HepG2 (cell line): Measurements from ENCODE around the gene METTL22. TPM values are rescaled to one million over a fixed set of nuclear protein-coding genes. Genes with fewer than 3 reads are reported as not detected.
A peak's percentile ranks its signal among the peaks of the same experiment; 100 is the strongest.

Source experiments
- CREB1 ChIP-seq, 2 experiments: fragments of 450-650 bp in 1 of 2; IDR thresholded peaks; 2 replicates each; pipeline ENCODE4 v1.6.1; 2016 to 2017; ENCODE audit warnings: control low read depth in 1 of 2, mild to moderate bottlenecking in 1 of 2, missing compliant biosample characterization in 1 of 2, missing genetic modification characterization in 1 of 2
- ELF3 ChIP-seq: IDR thresholded peaks from 2 replicates; pipeline ENCODE4 v1.6.1; 2016; ENCODE audit warnings: missing genetic modification reagents, missing compliant biosample characterization
- ETV5 ChIP-seq: IDR thresholded peaks from 2 replicates; pipeline ENCODE4 v1.6.1; 2018; ENCODE audit warnings: missing biosample characterization, missing genetic modification reagents, inconsistent platforms, borderline replicate concordance
- NCOR1 ChIP-seq: fragments of 200-600 bp; sonication (generic); IDR thresholded peaks from 2 replicates; pipeline ENCODE4 v1.7.0; 2017; ENCODE audit warnings: antibody characterized with exemption, low read length, borderline replicate concordance
- NFKB2 ChIP-seq: sonication (generic); formaldehyde crosslinking; IDR thresholded peaks from 2 replicates; pipeline ENCODE4 v1.4.0; 2020; ENCODE audit warnings: missing genetic modification reagents, borderline replicate concordance
- NR0B2 ChIP-seq: sonication (generic); formaldehyde crosslinking; IDR thresholded peaks from 2 replicates; pipeline ENCODE4 v1.4.0; 2020; ENCODE audit warnings: mild to moderate bottlenecking, missing genetic modification reagents
- SALL1 ChIP-seq: sonication (generic); formaldehyde crosslinking; IDR thresholded peaks from 2 replicates; pipeline ENCODE4 v1.8.0; 2022; ENCODE audit warnings: mild to moderate bottlenecking, missing genetic modification reagents
- TEAD3 ChIP-seq: optimal IDR thresholded peaks from 2 replicates; pipeline ENCODE3; 2016; ENCODE audit warnings: borderline replicate concordance
- TOPORS ChIP-seq: sonication (generic); formaldehyde crosslinking; IDR thresholded peaks from 2 replicates; pipeline ENCODE4 v1.8.0; 2023; ENCODE audit warnings: mild to moderate bottlenecking, missing genetic modification reagents
- XRCC5 ChIP-seq: fragments of 200-400 bp; formaldehyde crosslinking; optimal IDR thresholded peaks from 2 replicates; pipeline ENCODE3; 2017; ENCODE audit warnings: mild to moderate bottlenecking, low read length
- ZMYM3 ChIP-seq: sonication (generic); formaldehyde crosslinking; IDR thresholded peaks from 2 replicates; pipeline ENCODE4 v1.5.1; 2020; ENCODE audit warnings: mild to moderate bottlenecking, missing genetic modification reagents
- ZMYM4 ChIP-seq: sonication (generic); formaldehyde crosslinking; IDR thresholded peaks from 2 replicates; pipeline ENCODE4 v1.8.1; 2023; ENCODE audit warnings: mild to moderate bottlenecking, missing genetic modification reagents
- ZNF207 ChIP-seq: fragments of 450-650 bp; IDR thresholded peaks from 2 replicates; pipeline ENCODE4 v1.6.1; 2016; ENCODE audit warnings: antibody characterized with exemption, borderline replicate concordance
- ZNF510 ChIP-seq: sonication (generic); formaldehyde crosslinking; IDR thresholded peaks from 2 replicates; pipeline ENCODE4 v1.4.0; 2020; ENCODE audit warnings: low read depth, mild to moderate bottlenecking, missing genetic modification reagents
- ZNF512 ChIP-seq: sonication (generic); formaldehyde crosslinking; IDR thresholded peaks from 2 replicates; pipeline ENCODE4 v1.4.0; 2020; ENCODE audit warnings: mild to moderate bottlenecking, missing genetic modification reagents
- ZNF574 ChIP-seq: sonication (generic); formaldehyde crosslinking; IDR thresholded peaks from 2 replicates; pipeline ENCODE4 v1.4.0; 2020; ENCODE audit warnings: missing genetic modification reagents
- ZNF782 ChIP-seq: sonication (generic); formaldehyde crosslinking; IDR thresholded peaks from 2 replicates; pipeline ENCODE4 v1.4.0; 2020; ENCODE audit warnings: missing genetic modification reagents, mild to moderate bottlenecking, borderline replicate concordance
- ZNF839 ChIP-seq: sonication (generic); formaldehyde crosslinking; IDR thresholded peaks from 2 replicates; pipeline ENCODE4 v1.4.0; 2020; ENCODE audit warnings: missing genetic modification reagents, mild to moderate bottlenecking, borderline replicate concordance
- ZSCAN12 ChIP-seq: sonication (generic); formaldehyde crosslinking; IDR thresholded peaks from 2 replicates; pipeline ENCODE4 v1.9.0; 2021; ENCODE audit warnings: mild to moderate bottlenecking, missing genetic modification reagents
- polyA plus RNA-seq, 8 experiments: library from polyadenylated mRNA; depleted of rRNA in 3 of 8; stranded (reverse) in 7 of 8; unstranded in 1 of 8; fragments of >200 nt; fragmentation: Illumina TruSeq in 4 of 8; extraction: Trizol in 4 of 8; gene quantifications; 2 replicates each; pipeline versions ENCODE4 v1.2.1 to v1.2.3, GENCODE V29; 2011 to 2016; ENCODE audit warnings: low read depth in 4 of 8, missing spikeins in 1 of 8, mixed read lengths in 1 of 8; ENCODE audit not compliant: insufficient read depth in 1 of 8
- total RNA-seq, 5 experiments: library from RNA; depleted of rRNA; stranded (reverse); fragments of >200 nt; fragmentation: Illumina TruSeq; extraction: Trizol; gene quantifications; 2 replicates each; pipeline ENCODE4 v1.2.3, GENCODE V29; 2016; ENCODE audit warnings: low read depth in 1 of 5
- TF ChIP-seq, protein P1 (sequence below): sonication (generic); formaldehyde crosslinking; IDR thresholded peaks from 2 replicates; pipeline ENCODE4 v1.4.0; 2020; ENCODE audit warnings: missing genetic modification reagents

METTL22 gene
- total and polyA plus RNA-seq, 2 of the 13 experiments (the other 11 are each of a cell fraction or from before 2014, with no cell fraction given): 36.2 to 94.8 TPM

DNA sequence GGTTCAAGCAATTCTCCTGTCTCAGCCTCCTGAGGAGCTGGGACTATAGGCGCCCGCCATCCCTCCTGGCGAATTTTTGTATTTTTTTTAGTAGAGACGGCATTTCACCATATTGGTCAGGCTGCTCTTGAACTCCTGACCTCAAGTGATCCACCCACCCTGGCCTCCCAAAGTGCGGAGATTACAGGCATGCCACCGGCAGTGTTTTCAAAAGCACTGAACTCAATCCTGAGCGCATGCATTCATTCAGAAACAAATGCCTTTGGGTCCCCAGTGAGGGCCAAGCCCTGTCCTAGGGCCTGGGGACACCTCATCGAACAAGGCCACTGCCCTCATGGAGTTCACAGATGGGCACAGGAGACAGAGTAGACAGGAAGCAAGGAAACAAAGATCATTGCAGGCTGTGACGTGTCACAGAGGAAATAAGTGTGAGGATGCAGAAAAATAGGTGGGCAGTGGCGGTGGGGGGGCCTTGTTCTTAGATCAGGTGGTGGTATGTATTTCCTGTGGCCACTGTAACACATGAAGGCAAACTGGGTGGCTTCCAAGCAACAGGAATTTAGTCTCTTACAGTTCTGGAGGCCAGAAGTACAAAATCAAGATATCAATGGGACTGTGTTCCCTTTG is 43.7 kb upstream of the METTL22 start (continued):
- no peak for TF ChIP-seq ZSCAN12 (CRISPR knock-in tag)
- no peak for TF ChIP-seq ZNF510
- TF ChIP-seq ELF3 (CRISPR knock-in tag): 0 out of 2 replicates have a peak, but pooled peaks have one; percentile 16
- peak; percentile 59 for TF ChIP-seq SALL1 (CRISPR knock-in tag)
- no peak for TF ChIP-seq TOPORS (CRISPR knock-in tag)
- peak; percentile 16; the same call in 1 of the 2 replicates for TF ChIP-seq NCOR1
- TF ChIP-seq ZMYM3: peak; percentile 36; the same call in 1 of the 2 replicates
- TF ChIP-seq ETV5: peak; percentile 65; the same call in 1 of the 2 replicates
- no peak for TF ChIP-seq ZMYM4
- no peak for TF ChIP-seq ZNF782 (CRISPR knock-in tag)
- 0 out of 2 replicates have a peak, but pooled peaks have one; percentile 19 for TF ChIP-seq ZNF574 (CRISPR knock-in tag)
- TF ChIP-seq CREB1 (IDR thresholded peaks at IDR 0.05): peak; percentile 81
- TF ChIP-seq CREB1 (CRISPR knock-in tag; IDR thresholded peaks at IDR 0.05): 0 out of 2 replicates have a peak, but pooled peaks have one; percentile 46
- TF ChIP-seq NFKB2 (CRISPR knock-in tag): no peak
- TF ChIP-seq ZNF207: no peak
- peak; percentile 14 for TF ChIP-seq TEAD3 (CRISPR knock-in tag)
- peak; percentile 16 for TF ChIP-seq XRCC5
- TF ChIP-seq ZNF839 (CRISPR knock-in tag): no peak
- TF ChIP-seq NR0B2: no peak
- TF ChIP-seq, protein P1, sequence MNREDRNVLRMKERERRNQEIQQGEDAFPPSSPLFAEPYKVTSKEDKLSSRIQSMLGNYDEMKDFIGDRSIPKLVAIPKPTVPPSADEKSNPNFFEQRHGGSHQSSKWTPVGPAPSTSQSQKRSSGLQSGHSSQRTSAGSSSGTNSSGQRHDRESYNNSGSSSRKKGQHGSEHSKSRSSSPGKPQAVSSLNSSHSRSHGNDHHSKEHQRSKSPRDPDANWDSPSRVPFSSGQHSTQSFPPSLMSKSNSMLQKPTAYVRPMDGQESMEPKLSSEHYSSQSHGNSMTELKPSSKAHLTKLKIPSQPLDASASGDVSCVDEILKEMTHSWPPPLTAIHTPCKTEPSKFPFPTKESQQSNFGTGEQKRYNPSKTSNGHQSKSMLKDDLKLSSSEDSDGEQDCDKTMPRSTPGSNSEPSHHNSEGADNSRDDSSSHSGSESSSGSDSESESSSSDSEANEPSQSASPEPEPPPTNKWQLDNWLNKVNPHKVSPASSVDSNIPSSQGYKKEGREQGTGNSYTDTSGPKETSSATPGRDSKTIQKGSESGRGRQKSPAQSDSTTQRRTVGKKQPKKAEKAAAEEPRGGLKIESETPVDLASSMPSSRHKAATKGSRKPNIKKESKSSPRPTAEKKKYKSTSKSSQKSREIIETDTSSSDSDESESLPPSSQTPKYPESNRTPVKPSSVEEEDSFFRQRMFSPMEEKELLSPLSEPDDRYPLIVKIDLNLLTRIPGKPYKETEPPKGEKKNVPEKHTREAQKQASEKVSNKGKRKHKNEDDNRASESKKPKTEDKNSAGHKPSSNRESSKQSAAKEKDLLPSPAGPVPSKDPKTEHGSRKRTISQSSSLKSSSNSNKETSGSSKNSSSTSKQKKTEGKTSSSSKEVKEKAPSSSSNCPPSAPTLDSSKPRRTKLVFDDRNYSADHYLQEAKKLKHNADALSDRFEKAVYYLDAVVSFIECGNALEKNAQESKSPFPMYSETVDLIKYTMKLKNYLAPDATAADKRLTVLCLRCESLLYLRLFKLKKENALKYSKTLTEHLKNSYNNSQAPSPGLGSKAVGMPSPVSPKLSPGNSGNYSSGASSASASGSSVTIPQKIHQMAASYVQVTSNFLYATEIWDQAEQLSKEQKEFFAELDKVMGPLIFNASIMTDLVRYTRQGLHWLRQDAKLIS: no peak
- TF ChIP-seq ZNF512: 0 out of 2 replicates have a peak, but pooled peaks have one; percentile 10
